Right hindlimb (tissue), 1 donor: ENCODE data around the gene KCP.

Experiments used
- DNase-seq: peaks from one replicate; pipeline ENCODE4 v3.0.0-alpha.2; 2018

KCP gene

GRCh38 chr7:128885370-128886187, 24.9 kb downstream of the KCP start:
- no peak for DNase-seq

- DNase-seq: peak; percentile 19
Measured at GRCh38 chr7:128884561-128885369, 25.7 kb downstream of the KCP start.

GRCh38 chr7:128883622-128884448, 26.7 kb downstream of the KCP start:
- peak; percentile 78 for DNase-seq

- no peak for DNase-seq
Measured at GRCh38 chr7:128882134-128882533, 28.4 kb downstream of the KCP start.

GRCh38 chr7:128881458-128882125, 28.9 kb downstream of the KCP start:
- DNase-seq: peak; percentile 11

GRCh38 chr7:128880791-128881457, 29.6 kb downstream of the KCP start:
- DNase-seq: peak; percentile 24

GRCh38 chr7:128879939-128880746, 30.4 kb downstream of the KCP start:
- peak; percentile 69 for DNase-seq

GRCh38 chr7:128879461-128879938, 31.0 kb downstream of the KCP start:
- DNase-seq: peak; percentile 13

- DNase-seq: peak; percentile 12
Measured at GRCh38 chr7:128878226-128879105, 32.0 kb downstream of the KCP start.

GRCh38 chr7:128877756-128878120, 32.8 kb downstream of the KCP start:
- DNase-seq: no peak

GRCh38 chr7:128876978-128877755, 33.3 kb downstream of the KCP start:
- peak; percentile 16 for DNase-seq

GRCh38 chr7:128876586-128876977, 33.9 kb downstream of the KCP start:
- peak; percentile 11 for DNase-seq

GRCh38 chr7:128876127-128876526, 34.4 kb downstream of the KCP start:
- peak; percentile 14 for DNase-seq

- DNase-seq: peak; percentile 16
Measured at GRCh38 chr7:128875523-128875948, 35.0 kb downstream of the KCP start.

GRCh38 chr7:128874140-128875031, 36.1 kb downstream of the KCP start:
- no peak for DNase-seq

- DNase-seq: no peak
Measured at GRCh38 chr7:128873234-128873633, 37.3 kb downstream of the KCP start.

- DNase-seq: no peak
Measured at GRCh38 chr7:128872394-128872824, 38.1 kb downstream of the KCP start.

- no peak for DNase-seq
Measured at GRCh38 chr7:128871050-128871449, 39.5 kb downstream of the KCP start.
